WTC11 (cell line): ENCODE measurements around the gene DISP2. TPM values are rescaled to one million over a fixed set of nuclear protein-coding genes. Genes with fewer than 3 reads are reported as not detected.

Experiments
- ATAC-seq: fragments of 200-7000 bp; cut with Tn5 transposase; 2 replicates; pipeline ENCODE4 v1.10.0; 2021; ENCODE audit warnings: mild to moderate bottlenecking, moderate library complexity
- CTCF ChIA-PET: fragments of 300-600 bp; sonication (Branson Sonifier 250); formaldehyde crosslinking; loops from one replicate; lab custom pipeline; 2021; ENCODE audit warnings: antibody characterized with exemption; lab: Charles Lee
- POLR2A ChIA-PET: fragments of 350-600 bp; sonication (Branson Sonifier 250); formaldehyde crosslinking; loops from one replicate; lab custom pipeline; 2021; ENCODE audit warnings: antibody characterized with exemption; lab: Charles Lee
- DNase-seq: peaks from one replicate; pipeline ENCODE4 v3.0.0; 2021; ENCODE audit warnings: low spot score
- H3K27ac Mint-ChIP-seq: 2 replicates; pipeline ENCODE4 v1.8.0; 2021; ENCODE audit warnings: mixed read lengths
- H3K27me3 Mint-ChIP-seq: 2 replicates; pipeline ENCODE4 v1.8.0; 2021; ENCODE audit warnings: low read depth, mild to moderate bottlenecking, moderate library complexity, mixed read lengths
- H3K36me3 Mint-ChIP-seq: 2 replicates; pipeline ENCODE4 v1.8.0; 2021; ENCODE audit warnings: mixed read lengths
- H3K4me1 Mint-ChIP-seq: 2 replicates; pipeline ENCODE4 v1.8.0; 2022; ENCODE audit warnings: mixed read lengths
- H3K4me3 Mint-ChIP-seq: 2 replicates; pipeline ENCODE4 v1.8.0; 2021; ENCODE audit warnings: mild to moderate bottlenecking, moderate library complexity, mixed read lengths
- H3K9me3 Mint-ChIP-seq: 2 replicates; pipeline ENCODE4 v1.8.0; 2021; ENCODE audit warnings: mixed read lengths
- CREB1 ChIP-seq: sonication (generic); formaldehyde crosslinking; IDR thresholded peaks from 2 replicates; pipeline ENCODE4 v1.8.0; 2023; ENCODE audit warnings: mild to moderate bottlenecking, missing genetic modification reagents
- JAZF1 ChIP-seq: fragments of 250-450 bp; sonication (Bioruptor Pico); IDR thresholded peaks from 2 replicates; pipeline ENCODE4 v1.9.0; 2021; ENCODE audit warnings: moderate library complexity, mild to moderate bottlenecking, inconsistent platforms
- TP53 ChIP-seq: sonication (generic); formaldehyde crosslinking; IDR thresholded peaks from 2 replicates; pipeline ENCODE4 v1.8.1; 2023; ENCODE audit warnings: mild to moderate bottlenecking, missing genetic modification reagents
- total RNA-seq: library from RNA; stranded (reverse); gene quantifications from 3 replicates; pipeline ENCODE4 v1.2.3, GENCODE V29; 2021
- TF ChIP-seq, protein P1 (sequence below): sonication (generic); formaldehyde crosslinking; IDR thresholded peaks from 2 replicates; pipeline ENCODE4 v1.8.0; 2023; ENCODE audit warnings: missing genetic modification reagents, mild to moderate bottlenecking, borderline replicate concordance
- TF ChIP-seq, protein P2 (sequence below): sonication (generic); formaldehyde crosslinking; IDR thresholded peaks from 2 replicates; pipeline ENCODE4 v1.8.0; 2022; ENCODE audit warnings: mild to moderate bottlenecking, missing genetic modification reagents
- TF ChIP-seq, protein P3 (sequence below): sonication (generic); formaldehyde crosslinking; conservative IDR thresholded peaks from 2 replicates; pipeline ENCODE4 v1.8.1; 2022; ENCODE audit warnings: mild to moderate bottlenecking, missing genetic modification reagents
- TF ChIP-seq, protein P4 (sequence below): fragments of 250-450 bp; sonication (Bioruptor Pico); IDR thresholded peaks from 2 replicates; pipeline ENCODE4 v1.9.0; 2021; ENCODE audit warnings: mild to moderate bottlenecking
- TF ChIP-seq, protein P5 (sequence below): sonication (generic); formaldehyde crosslinking; IDR thresholded peaks from 2 replicates; pipeline ENCODE4 v1.8.0; 2022; ENCODE audit warnings: mild to moderate bottlenecking, missing genetic modification reagents
- TF ChIP-seq, protein P6 (sequence below): sonication (generic); formaldehyde crosslinking; IDR thresholded peaks from 2 replicates; pipeline ENCODE4 v1.8.1; 2022; ENCODE audit warnings: mild to moderate bottlenecking, moderate library complexity, missing genetic modification reagents

The DISP2 gene
- total RNA-seq, 1 experiment from 2014 or later, result 3.5 TPM

DNA sequence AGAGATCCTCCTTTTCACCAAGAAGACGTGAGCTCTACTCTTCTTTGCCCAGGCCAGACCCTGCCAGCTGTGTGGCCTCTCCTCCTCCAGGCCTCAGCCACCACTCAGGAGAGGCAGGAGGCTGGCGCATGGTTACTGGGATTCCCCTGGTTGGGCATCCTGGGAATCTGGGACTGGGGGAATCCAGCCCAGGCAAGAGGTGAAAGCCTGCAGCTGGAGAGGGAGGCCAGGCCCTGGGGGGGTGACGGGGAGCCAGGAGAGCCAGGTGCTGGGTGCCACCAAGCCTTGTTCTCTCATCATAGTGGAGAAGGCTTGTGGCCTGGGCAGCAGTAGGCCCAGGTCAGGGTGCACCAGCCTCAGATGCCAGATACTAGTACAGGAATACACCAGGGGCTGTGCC, 23.5 kb upstream of the DISP2 start:
- POLR2A ChIA-PET, result no interaction called here
- Mint-ChIP-seq H3K4me3 (no peak overlapping the region), H3K27me3 (peaks cover 5% of the 10 kb centered on the region), H3K27ac (no peak overlapping the region), H3K9me3 (no peaks in the 10 kb centered on the region), H3K36me3 (peaks cover 6% of the 10 kb centered on the region; the same call in 1 of the 2 replicates), H3K4me1 (peaks cover 37% of the 10 kb centered on the region)
- DNase-seq (no peak), ATAC-seq (no peak)
- CTCF ChIA-PET, result interaction anchor here (1.1 to 9.6 kb wide), 7 partner anchors 6 to 116 kb away, joined by 3 to 264 read pairs (median 83); partner anchors contain the start of gene INAFM2
- TF ChIP-seq JAZF1 (CRISPR knock-in tag) (no peak), TP53 (CRISPR knock-in tag) (no peak)
- TF ChIP-seq, protein P1, sequence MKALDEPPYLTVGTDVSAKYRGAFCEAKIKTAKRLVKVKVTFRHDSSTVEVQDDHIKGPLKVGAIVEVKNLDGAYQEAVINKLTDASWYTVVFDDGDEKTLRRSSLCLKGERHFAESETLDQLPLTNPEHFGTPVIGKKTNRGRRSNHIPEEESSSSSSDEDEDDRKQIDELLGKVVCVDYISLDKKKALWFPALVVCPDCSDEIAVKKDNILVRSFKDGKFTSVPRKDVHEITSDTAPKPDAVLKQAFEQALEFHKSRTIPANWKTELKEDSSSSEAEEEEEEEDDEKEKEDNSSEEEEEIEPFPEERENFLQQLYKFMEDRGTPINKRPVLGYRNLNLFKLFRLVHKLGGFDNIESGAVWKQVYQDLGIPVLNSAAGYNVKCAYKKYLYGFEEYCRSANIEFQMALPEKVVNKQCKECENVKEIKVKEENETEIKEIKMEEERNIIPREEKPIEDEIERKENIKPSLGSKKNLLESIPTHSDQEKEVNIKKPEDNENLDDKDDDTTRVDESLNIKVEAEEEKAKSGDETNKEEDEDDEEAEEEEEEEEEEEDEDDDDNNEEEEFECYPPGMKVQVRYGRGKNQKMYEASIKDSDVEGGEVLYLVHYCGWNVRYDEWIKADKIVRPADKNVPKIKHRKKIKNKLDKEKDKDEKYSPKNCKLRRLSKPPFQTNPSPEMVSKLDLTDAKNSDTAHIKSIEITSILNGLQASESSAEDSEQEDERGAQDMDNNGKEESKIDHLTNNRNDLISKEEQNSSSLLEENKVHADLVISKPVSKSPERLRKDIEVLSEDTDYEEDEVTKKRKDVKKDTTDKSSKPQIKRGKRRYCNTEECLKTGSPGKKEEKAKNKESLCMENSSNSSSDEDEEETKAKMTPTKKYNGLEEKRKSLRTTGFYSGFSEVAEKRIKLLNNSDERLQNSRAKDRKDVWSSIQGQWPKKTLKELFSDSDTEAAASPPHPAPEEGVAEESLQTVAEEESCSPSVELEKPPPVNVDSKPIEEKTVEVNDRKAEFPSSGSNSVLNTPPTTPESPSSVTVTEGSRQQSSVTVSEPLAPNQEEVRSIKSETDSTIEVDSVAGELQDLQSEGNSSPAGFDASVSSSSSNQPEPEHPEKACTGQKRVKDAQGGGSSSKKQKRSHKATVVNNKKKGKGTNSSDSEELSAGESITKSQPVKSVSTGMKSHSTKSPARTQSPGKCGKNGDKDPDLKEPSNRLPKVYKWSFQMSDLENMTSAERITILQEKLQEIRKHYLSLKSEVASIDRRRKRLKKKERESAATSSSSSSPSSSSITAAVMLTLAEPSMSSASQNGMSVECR (CRISPR knock-in tag), result no peak

DNA sequence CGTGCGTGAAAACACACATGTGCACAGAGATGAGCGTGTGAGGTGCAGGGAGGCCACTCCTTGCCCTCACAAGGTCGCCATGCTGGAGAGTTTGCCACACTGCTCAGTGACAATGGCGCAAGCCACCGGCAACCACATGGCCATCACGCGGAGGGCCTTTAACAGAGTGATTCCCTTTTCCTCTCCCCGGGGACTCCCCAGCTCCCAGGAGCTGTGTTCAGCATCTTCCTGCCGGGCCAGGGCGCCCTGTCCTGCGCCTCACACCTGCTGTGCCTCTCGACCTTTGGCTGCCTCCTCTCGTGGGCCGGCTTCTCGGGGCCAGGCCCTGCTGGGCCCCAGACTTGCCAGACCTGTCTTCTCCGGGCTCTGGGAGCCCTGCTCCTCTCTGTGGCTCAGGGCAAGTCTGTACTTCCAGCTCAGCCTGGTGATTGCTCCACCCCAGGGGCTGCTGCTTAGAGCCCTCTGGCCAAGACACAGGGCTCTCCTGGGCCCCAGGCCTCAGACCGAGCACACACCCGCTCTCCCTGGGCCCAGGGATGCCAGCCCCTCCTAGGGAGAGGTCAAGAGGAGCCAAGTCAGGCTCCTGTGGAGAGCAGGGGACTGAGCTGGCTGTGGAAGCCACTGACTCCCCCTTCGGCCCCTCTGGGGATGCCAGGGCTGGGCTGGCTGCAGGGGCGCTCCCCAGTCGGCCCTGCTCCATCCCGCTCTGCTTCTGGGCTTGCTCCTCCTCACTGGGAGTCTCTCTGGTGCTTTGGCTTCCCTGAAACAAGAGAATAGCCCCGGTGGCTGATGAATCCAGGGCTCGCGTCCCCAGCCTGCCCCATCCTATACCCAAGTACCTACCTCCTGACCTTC, 22.9 kb upstream of the DISP2 start:
- Mint-ChIP-seq H3K27ac (no peak overlapping the region), H3K27me3 (peaks cover 5% of the 10 kb centered on the region), H3K9me3 (no peaks in the 10 kb centered on the region), H3K4me3 (no peak overlapping the region), H3K4me1 (peaks cover 41% of the 10 kb centered on the region), H3K36me3 (0 out of 2 replicates have a peak, but pooled peaks cover 3% of the 10 kb centered on the region)
- ATAC-seq (no peak), DNase-seq (no peak)
- CTCF ChIA-PET, result interaction anchor here (0.9 to 9.6 kb wide), 13 partner anchors 7 to 117 kb away, joined by 3 to 264 read pairs (median 73); partner anchors contain the start of genes BAHD1, INAFM2 and PLCB2
- POLR2A ChIA-PET, result no interaction called here
- TF ChIP-seq, protein P2, sequence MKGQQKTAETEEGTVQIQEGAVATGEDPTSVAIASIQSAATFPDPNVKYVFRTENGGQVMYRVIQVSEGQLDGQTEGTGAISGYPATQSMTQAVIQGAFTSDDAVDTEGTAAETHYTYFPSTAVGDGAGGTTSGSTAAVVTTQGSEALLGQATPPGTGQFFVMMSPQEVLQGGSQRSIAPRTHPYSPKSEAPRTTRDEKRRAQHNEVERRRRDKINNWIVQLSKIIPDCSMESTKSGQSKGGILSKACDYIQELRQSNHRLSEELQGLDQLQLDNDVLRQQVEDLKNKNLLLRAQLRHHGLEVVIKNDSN (CRISPR knock-in tag), result no peak
- TF ChIP-seq, protein P3, sequence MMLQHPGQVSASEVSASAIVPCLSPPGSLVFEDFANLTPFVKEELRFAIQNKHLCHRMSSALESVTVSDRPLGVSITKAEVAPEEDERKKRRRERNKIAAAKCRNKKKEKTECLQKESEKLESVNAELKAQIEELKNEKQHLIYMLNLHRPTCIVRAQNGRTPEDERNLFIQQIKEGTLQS (CRISPR knock-in tag), result no peak
- TF ChIP-seq, protein P4, sequence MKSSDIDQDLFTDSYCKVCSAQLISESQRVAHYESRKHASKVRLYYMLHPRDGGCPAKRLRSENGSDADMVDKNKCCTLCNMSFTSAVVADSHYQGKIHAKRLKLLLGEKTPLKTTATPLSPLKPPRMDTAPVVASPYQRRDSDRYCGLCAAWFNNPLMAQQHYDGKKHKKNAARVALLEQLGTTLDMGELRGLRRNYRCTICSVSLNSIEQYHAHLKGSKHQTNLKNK (CRISPR knock-in tag), result no peak
- TF ChIP-seq, protein P5, sequence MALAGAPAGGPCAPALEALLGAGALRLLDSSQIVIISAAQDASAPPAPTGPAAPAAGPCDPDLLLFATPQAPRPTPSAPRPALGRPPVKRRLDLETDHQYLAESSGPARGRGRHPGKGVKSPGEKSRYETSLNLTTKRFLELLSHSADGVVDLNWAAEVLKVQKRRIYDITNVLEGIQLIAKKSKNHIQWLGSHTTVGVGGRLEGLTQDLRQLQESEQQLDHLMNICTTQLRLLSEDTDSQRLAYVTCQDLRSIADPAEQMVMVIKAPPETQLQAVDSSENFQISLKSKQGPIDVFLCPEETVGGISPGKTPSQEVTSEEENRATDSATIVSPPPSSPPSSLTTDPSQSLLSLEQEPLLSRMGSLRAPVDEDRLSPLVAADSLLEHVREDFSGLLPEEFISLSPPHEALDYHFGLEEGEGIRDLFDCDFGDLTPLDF (CRISPR knock-in tag), result no peak
- TF ChIP-seq, protein P6, sequence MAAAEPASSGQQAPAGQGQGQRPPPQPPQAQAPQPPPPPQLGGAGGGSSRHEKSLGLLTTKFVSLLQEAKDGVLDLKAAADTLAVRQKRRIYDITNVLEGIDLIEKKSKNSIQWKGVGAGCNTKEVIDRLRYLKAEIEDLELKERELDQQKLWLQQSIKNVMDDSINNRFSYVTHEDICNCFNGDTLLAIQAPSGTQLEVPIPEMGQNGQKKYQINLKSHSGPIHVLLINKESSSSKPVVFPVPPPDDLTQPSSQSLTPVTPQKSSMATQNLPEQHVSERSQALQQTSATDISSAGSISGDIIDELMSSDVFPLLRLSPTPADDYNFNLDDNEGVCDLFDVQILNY (CRISPR knock-in tag), result no peak
- TF ChIP-seq CREB1 (CRISPR knock-in tag), result no peak
